ENCODE measurements around the gene NRXN3. TPM values are rescaled to one million over a fixed set of nuclear protein-coding genes. Genes with fewer than 3 reads are reported as not detected.

Gene NRXN3
- total and polyA plus RNA-seq, 4 donors: 0.07 to 1.2 (median 0.23) TPM

GRCh38 chr14:79695307-79695706 lies 1525.1 kb downstream of the NRXN3 start:
- no peak for DNase-seq (ENCODE audit: low spot score)
- Histone ChIP-seq H3K4me1 (ENCODE audit: control insufficient read depth in 4 of 4, insufficient read depth in 4 of 4, low read length in 3 of 4) (no peaks in the 10 kb centered on the region), H3K27me3 (ENCODE audit: control insufficient read depth in 4 of 4, insufficient read depth in 4 of 4, low read length in 3 of 4) (no peaks in the 10 kb centered on the region), H3K36me3 (ENCODE audit: control insufficient read depth in 4 of 4, insufficient read depth in 3 of 4, low read depth in 1 of 4, low read length in 3 of 4) (no peaks in the 10 kb centered on the region), H3K9ac (ENCODE audit: low read depth in 1 of 2, low read length in 2 of 2) (no peak overlapping the region), H3K4me3 (ENCODE audit: low read depth in 1 of 3, low read length in 3 of 3) (no peak overlapping the region), H3K9me3 (ENCODE audit: control insufficient read depth in 4 of 4, low read length in 3 of 4) (no peaks in the 10 kb centered on the region), H3K27ac (ENCODE audit: low read depth in 1 of 2, low read length in 2 of 2) (no peak overlapping the region)
- TF ChIP-seq ATF3 (IDR thresholded peaks at IDR 0.05) (no peak), YY1 (IDR thresholded peaks at IDR 0.05) (no peak), GABPA (IDR thresholded peaks at IDR 0.05 in 1 of 2, conservative IDR thresholded peaks at IDR 0.05 in 1 of 2) (no peak), REST (IDR thresholded peaks at IDR 0.05) (no peak), HNF4G (IDR thresholded peaks at IDR 0.05) (no peak), SP1 (IDR thresholded peaks at IDR 0.05) (no peak), FOXA2 (IDR thresholded peaks at IDR 0.05) (no peak), RAD21 (IDR thresholded peaks at IDR 0.05) (no peak), EGR1 (IDR thresholded peaks at IDR 0.05; ENCODE audit: low read depth in 2 of 2) (no peak), TAF1 (conservative IDR thresholded peaks at IDR 0.05) (no peak), ZBTB33 (IDR thresholded peaks at IDR 0.05) (no peak), FOXA1 (IDR thresholded peaks at IDR 0.05) (no peak), HNF4A (conservative IDR thresholded peaks at IDR 0.05) (no peak), JUND (IDR thresholded peaks at IDR 0.05) (no peak), NR2F2 (IDR thresholded peaks at IDR 0.05) (no peak), CTCF (IDR thresholded peaks at IDR 0.05; ENCODE audit: low read depth, low read length, missing input control) (no peak)
- 81% methylated on average over 1 of the region's 1 CpG for WGBS

GRCh38 chr14:79698298-79698711 lies 1528.1 kb downstream of the NRXN3 start:
- no peak for DNase-seq (ENCODE audit: low spot score)
- H3K9me3 ChIP-seq (ENCODE audit: control insufficient read depth in 4 of 4, low read length in 3 of 4): no peaks in the 10 kb centered on the region
- H3K27ac ChIP-seq (ENCODE audit: low read depth in 1 of 2, low read length in 2 of 2): no peak overlapping the region
- no peaks in the 10 kb centered on the region for H3K27me3 ChIP-seq (ENCODE audit: control insufficient read depth in 4 of 4, insufficient read depth in 4 of 4, low read length in 3 of 4)
- no peaks in the 10 kb centered on the region for H3K36me3 ChIP-seq (ENCODE audit: control insufficient read depth in 4 of 4, insufficient read depth in 3 of 4, low read depth in 1 of 4, low read length in 3 of 4)
- no peak overlapping the region for H3K4me3 ChIP-seq (ENCODE audit: low read depth in 1 of 3, low read length in 3 of 3)
- H3K9ac ChIP-seq (ENCODE audit: low read depth in 1 of 2, low read length in 2 of 2): no peak overlapping the region
- 86% methylated on average over 1 of the region's 1 CpG for WGBS
- no peaks in the 10 kb centered on the region for H3K4me1 ChIP-seq (ENCODE audit: control insufficient read depth in 4 of 4, insufficient read depth in 4 of 4, low read length in 3 of 4)
- TF ChIP-seq RXRA (IDR thresholded peaks at IDR 0.05) (no peak), NR2F2 (IDR thresholded peaks at IDR 0.05) (no peak), YY1 (IDR thresholded peaks at IDR 0.05) (no peak), SP1 (IDR thresholded peaks at IDR 0.05) (no peak), CTCF (IDR thresholded peaks at IDR 0.05; ENCODE audit: low read depth, low read length, missing input control) (no peak), HNF4G (IDR thresholded peaks at IDR 0.05) (no peak), GABPA (IDR thresholded peaks at IDR 0.05 in 1 of 2, conservative IDR thresholded peaks at IDR 0.05 in 1 of 2) (no peak), JUND (IDR thresholded peaks at IDR 0.05) (no peak), FOXA2 (IDR thresholded peaks at IDR 0.05) (no peak), ATF3 (IDR thresholded peaks at IDR 0.05) (no peak), FOXA1 (IDR thresholded peaks at IDR 0.05) (no peak), REST (IDR thresholded peaks at IDR 0.05) (no peak), EGR1 (IDR thresholded peaks at IDR 0.05; ENCODE audit: low read depth in 2 of 2) (no peak)
